ENCODE data around the gene NTN5.

- no peak for TF ChIP-seq POLR2A (IDR thresholded peaks at IDR 0.05; ENCODE audit: low read depth, low read length)
- TF ChIP-seq TAF1 (IDR thresholded peaks at IDR 0.05; ENCODE audit: low read depth, low read length), result no peak
Observed at GRCh38 chr19:48650974-48651682, 21.7 kb downstream of the NTN5 start.

Data from GM12891 (cell line).